ENCODE measurements around the gene CDC42EP2. TPM values are rescaled to one million over a fixed set of nuclear protein-coding genes. Genes with fewer than 3 reads are reported as not detected.

The CDC42EP2 gene, protein sequence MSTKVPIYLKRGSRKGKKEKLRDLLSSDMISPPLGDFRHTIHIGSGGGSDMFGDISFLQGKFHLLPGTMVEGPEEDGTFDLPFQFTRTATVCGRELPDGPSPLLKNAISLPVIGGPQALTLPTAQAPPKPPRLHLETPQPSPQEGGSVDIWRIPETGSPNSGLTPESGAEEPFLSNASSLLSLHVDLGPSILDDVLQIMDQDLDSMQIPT
- total RNA-seq: 10 to 100 TPM in 2 of 4 donors, 1 to 10 TPM in 2; 9.1 to 21.2 (median 10.7) TPM
- 12.2 TPM for polyA plus RNA-seq
- long read RNA-seq, donor 1, transcript CDC42EP2-201 (2 exons, 2,023 nt): major isoform, 13 of 28 reads
- long read RNA-seq, donor 1, partial matches to known transcripts: 0 of 28 reads
- long read RNA-seq, donor 1, other reads (novel, unspliced or antisense): 15 of 28 reads
- long read RNA-seq, donor 2, transcript CDC42EP2-201 (2 exons, 2,023 nt): major isoform, 14 of 18 reads
- long read RNA-seq, donor 2, partial matches to known transcripts: 0 of 18 reads
- long read RNA-seq, donor 2, other reads (novel, unspliced or antisense): 4 of 18 reads
- long read RNA-seq, donor 3, transcript CDC42EP2-201 (2 exons, 2,023 nt): major isoform, 33 of 59 reads
- long read RNA-seq, donor 3, partial matches to known transcripts: 25 of 59 reads
- long read RNA-seq, donor 3, other reads (novel, unspliced or antisense): 1 of 59 reads
- long read RNA-seq, donor 4, transcript CDC42EP2-201 (2 exons, 2,023 nt): major isoform, 13 of 16 reads
- long read RNA-seq, donor 4, partial matches to known transcripts: 3 of 16 reads
- long read RNA-seq, donor 4, other reads (novel, unspliced or antisense): 0 of 16 reads

DNA sequence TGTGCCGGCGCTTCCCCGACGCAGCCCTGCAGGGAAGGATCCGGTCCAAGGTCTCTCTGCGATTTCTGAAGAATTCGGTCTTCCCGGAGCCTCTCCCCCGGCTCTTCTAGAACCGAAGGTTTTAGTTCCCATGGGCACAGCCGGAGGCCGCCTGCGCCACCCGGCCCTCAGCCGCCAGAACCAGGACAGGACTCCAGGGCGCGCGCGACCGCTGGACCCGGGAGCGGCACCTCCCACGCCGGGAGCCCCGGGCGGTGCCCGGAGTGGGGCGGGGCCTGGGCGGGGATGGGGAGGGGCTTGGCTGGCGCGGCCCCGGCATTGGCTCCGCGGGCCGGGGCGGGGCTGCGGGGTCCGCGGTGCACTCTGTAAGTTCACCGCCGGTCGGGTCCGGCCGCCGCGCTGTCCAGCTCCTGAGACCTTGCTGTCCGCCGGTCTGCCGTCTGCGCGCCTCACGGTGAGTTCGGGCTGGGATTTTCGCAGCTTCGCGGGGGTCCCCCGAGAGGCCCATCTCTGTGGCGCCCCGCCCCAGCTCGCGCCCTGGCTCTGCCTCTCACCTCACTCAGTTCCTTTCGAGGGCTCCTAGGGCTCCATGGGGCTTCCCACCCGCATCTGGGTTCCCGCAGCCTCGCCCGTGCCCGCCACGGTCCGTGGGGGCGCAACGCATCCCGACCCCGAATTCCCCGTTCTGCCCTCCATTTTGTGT, at the start of gene CDC42EP2:
CDC42EP2 (plus strand) TSS at position 366 of the 703 bp plus-strand sequence. CDS start 6,033 bp downstream, outside the sequence.
- no peaks in the 10 kb centered on the region for H3K27me3 ChIP-seq (ENCODE audit: control insufficient read depth, insufficient read depth)
- DNase-seq (peak; percentile 91 to 96 (median 96)), ATAC-seq (peak; percentile 91 to 95)
- peak within 1 kb of the TSS; percentile 84 for H3K27ac ChIP-seq (ENCODE audit: low read length)
- under 1% methylated on average over 74 of the region's 74 CpGs for WGBS
- peaks cover 10% of the 10 kb centered on the region for H3K4me1 ChIP-seq (ENCODE audit: control insufficient read depth, insufficient read depth, low read length)
- intact Hi-C loops (cut with DNase I): loop anchor here (1.0 to 5.0 kb wide), 4 partner anchors 37 to 40 kb away; no protein-coding TSS in a partner anchor
- H3K9me3 ChIP-seq (ENCODE audit: control insufficient read depth, low read length): no peaks in the 10 kb centered on the region
- H3K4me3 ChIP-seq (ENCODE audit: low read length): peak within 1 kb of the TSS; percentile 84

DNA sequence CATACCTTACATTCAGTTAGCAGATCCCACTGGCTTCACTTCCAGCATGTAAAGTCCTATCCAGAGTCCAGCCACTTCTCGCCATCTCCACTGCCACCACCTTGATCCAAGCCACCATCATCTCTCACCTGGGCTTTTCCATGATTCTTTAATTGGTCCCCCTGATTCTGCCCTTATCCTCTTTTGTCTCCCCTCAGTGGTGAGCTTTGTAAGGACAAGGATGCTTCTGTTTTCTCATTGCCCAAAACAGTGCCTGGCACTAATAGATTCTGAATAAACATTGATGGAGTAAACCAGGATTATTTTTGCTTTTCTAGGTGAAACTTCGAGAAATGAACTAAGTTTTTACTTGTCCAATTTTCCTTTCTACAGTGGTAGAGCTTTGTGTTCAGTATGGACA, 48.5 kb upstream of the CDC42EP2 start:
- Histone ChIP-seq H3K9me3 (ENCODE audit: control insufficient read depth, low read length) (no peaks in the 10 kb centered on the region), H3K4me1 (ENCODE audit: control insufficient read depth, insufficient read depth, low read length) (peaks cover 2% of the 10 kb centered on the region), H3K4me3 (ENCODE audit: low read length) (no peak overlapping the region), H3K27me3 (ENCODE audit: control insufficient read depth, insufficient read depth) (no peaks in the 10 kb centered on the region), H3K27ac (ENCODE audit: low read length) (no peak overlapping the region)
- WGBS: 95% methylated on average over 2 of the region's 2 CpGs
- intact Hi-C loops (cut with DNase I): no loop called here
- DNase-seq (no peak), ATAC-seq (no peak)

DNA sequence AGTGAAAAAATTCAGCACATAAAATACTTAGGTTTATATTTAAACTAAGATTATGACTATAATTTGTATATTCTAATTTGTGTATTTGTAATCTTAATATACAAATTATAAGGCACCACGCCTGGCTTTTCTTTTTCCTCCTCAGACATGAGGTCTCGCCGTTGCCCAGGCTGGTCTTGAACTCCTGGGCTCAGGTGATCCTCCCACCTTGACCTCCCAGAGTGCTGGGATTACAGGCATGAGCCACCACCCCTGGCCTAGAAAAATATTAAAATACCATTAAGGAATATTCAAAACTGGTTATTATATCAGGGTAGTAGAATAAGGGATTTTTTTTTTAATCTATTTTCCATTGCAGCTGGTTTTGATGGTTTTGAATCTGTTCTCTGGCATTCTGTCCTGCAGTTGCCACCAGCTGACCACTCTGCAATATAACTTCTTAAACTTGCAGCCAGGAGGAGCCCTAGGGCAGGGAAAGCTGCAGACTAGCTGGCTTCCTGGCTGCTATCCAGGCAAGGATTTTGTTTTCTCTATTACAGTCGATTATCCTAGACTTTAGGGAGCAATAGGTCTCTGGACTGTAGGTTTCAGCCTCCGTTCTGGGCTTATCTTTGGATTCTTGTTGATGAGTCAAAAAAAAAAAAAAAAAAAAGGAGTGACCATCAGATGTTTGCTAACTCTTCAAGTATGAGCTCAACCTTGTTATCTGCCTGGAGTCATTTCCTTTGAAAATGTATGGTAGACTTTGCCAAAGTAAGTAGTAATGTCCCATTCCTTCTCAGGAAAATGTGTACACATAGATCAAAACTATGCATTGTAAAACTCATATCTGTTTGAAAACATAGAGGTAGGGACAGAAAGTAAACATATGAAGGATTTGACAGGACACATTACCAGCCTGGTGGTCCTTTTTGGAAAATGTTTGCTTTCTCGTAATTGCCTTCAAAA, 39.7 kb upstream of the CDC42EP2 start:
- peak; percentile 91 to 93 for ATAC-seq
- no peaks in the 10 kb centered on the region for H3K9me3 ChIP-seq (ENCODE audit: control insufficient read depth, low read length)
- DNase-seq: peak; percentile 76 to 79 (median 78)
- no peak overlapping the region for H3K27ac ChIP-seq (ENCODE audit: low read length)
- no peaks in the 10 kb centered on the region for H3K4me1 ChIP-seq (ENCODE audit: control insufficient read depth, insufficient read depth, low read length)
- WGBS: 39% methylated on average over 6 of the region's 6 CpGs
- intact Hi-C loops (cut with DNase I): loop anchor here in 3 of 4 donors (1.0 to 5.0 kb wide), 4 partner anchors 40 to 57 kb away; partner anchors contain the start of genes CDC42EP2 (in 1 of the 3) and DPF2 (in 1 of the 3)
- H3K4me3 ChIP-seq (ENCODE audit: low read length): no peak overlapping the region
- no peaks in the 10 kb centered on the region for H3K27me3 ChIP-seq (ENCODE audit: control insufficient read depth, insufficient read depth)

DNA sequence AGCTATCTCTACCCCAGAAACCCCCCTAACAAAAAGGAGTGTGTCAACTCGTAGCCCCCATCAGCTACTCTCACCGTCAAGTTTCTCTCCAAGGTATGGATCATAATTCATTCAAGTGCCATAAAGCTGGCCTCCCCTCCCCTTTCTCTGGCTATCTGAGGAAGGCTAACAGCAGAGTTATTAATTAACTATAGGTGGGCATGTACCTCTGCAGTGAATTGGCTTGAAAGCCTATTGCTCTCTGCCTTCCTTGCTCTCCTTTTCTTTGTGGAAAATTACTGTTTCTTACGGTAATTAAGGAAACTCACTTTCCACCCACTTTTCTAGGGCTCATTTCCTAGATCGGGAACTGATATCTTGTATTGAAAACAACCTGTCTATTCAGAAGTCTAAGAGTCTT, 38.8 kb upstream of the CDC42EP2 start:
- no peak for ATAC-seq
- Histone ChIP-seq H3K4me3 (ENCODE audit: low read length) (no peak overlapping the region), H3K9me3 (ENCODE audit: control insufficient read depth, low read length) (no peaks in the 10 kb centered on the region), H3K27ac (ENCODE audit: low read length) (peak overlapping the region; percentile 23), H3K4me1 (ENCODE audit: control insufficient read depth, insufficient read depth, low read length) (no peaks in the 10 kb centered on the region), H3K27me3 (ENCODE audit: control insufficient read depth, insufficient read depth) (no peaks in the 10 kb centered on the region)
- WGBS: 69% methylated on average over 4 of the region's 4 CpGs
- intact Hi-C loops (cut with DNase I): loop anchor here in 3 of 4 donors (1.0 to 5.0 kb wide), 4 partner anchors 39 to 56 kb away; partner anchors contain the start of genes CDC42EP2 (in 1 of the 3) and DPF2 (in 1 of the 3)
- DNase-seq: no peak

DNA sequence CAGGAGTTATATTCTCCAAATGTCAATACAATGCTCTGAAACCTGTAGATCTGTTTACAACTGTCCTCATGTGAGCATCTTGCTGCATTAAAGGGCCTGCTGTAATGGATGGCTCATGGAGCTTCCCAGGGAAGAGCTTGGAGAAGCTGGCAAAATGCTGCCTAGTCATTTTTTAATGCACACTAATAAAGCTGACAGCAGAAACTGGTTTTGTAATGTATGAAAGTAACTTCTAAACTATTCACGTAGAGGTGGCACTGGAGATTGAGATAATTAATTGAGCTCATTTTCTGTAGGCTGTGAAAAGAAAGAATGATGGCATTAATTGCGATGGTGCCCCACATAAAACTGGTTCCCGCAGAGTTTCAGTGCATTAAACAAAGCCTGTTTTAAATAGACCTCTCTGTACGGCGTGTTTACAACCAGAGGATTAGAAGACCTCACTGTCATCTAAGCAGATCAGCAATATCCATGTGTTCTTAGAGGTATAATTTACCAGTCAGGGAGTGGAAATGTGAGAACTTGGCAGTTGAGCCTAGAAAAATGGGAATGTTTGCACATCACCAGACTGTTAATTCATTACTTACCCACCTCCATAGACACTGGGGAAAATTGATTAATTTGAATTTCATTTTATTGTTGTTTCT, 36.9 kb upstream of the CDC42EP2 start:
- Histone ChIP-seq H3K27me3 (ENCODE audit: control insufficient read depth, insufficient read depth) (no peaks in the 10 kb centered on the region), H3K4me3 (ENCODE audit: low read length) (no peak overlapping the region), H3K9me3 (ENCODE audit: control insufficient read depth, low read length) (no peaks in the 10 kb centered on the region), H3K27ac (ENCODE audit: low read length) (no peak overlapping the region), H3K4me1 (ENCODE audit: control insufficient read depth, insufficient read depth, low read length) (no peaks in the 10 kb centered on the region)
- 92% methylated on average over 5 of the region's 5 CpGs for WGBS
- intact Hi-C loops (cut with DNase I): loop anchor here in 3 of 4 donors (1.0 to 5.0 kb wide), 3 partner anchors 38 to 55 kb away; partner anchors contain the start of gene DPF2 (in 1 of the 3)
- ATAC-seq: no peak
- DNase-seq: no peak

DNA sequence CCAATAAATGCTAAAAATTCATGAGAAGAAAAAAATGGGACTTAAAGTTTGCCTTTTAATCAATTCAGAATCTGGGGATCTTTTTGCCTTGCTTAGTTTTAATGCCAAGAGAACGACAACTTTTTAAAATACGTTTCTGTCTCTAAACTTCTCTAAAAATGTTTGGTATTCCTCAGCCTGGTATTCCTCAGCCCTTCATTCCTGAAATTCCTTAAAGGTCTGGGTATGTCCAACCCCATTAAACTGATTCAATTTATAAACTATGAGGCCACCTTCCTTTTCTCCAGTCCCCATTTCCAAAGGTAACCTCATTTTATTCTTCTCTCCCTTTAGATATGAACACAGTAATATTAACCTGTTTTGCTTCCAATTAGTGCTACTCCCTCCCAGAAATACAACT, 36.3 kb upstream of the CDC42EP2 start:
- Histone ChIP-seq H3K9me3 (ENCODE audit: control insufficient read depth, low read length) (no peaks in the 10 kb centered on the region), H3K4me3 (ENCODE audit: low read length) (no peak overlapping the region), H3K27ac (ENCODE audit: low read length) (no peak overlapping the region), H3K4me1 (ENCODE audit: control insufficient read depth, insufficient read depth, low read length) (no peaks in the 10 kb centered on the region), H3K27me3 (ENCODE audit: control insufficient read depth, insufficient read depth) (no peaks in the 10 kb centered on the region)
- no peak for DNase-seq
- 84% methylated on average over 2 of the region's 2 CpGs for WGBS
- ATAC-seq: no peak
- intact Hi-C loops (cut with DNase I): loop anchor here in 2 of 4 donors (5.0 kb wide), 2 partner anchors 39 to 54 kb away; partner anchors contain the start of gene DPF2 (in 1 of the 2)

DNA sequence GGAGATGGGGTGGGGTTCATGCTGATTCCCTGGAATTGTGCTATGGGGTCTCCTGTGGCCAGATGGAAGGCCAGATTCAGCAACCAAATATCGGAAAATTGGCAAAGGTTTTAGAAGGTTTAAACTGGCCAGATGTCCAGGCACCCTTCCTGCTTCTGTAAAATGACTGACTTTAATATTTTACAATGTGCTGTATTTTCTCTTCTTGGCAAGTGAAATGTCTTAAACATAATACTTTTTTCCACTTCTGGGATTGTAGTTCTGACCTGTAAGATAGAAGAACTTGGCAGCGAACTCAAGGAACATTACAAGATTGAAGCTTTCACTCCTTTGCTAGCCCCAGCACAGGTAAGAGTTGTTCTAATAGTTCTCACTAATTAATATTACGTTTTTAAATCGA, 35.4 kb upstream of the CDC42EP2 start:
- 82% methylated on average over 4 of the region's 4 CpGs for WGBS
- intact Hi-C loops (cut with DNase I): loop anchor here in 2 of 4 donors (5.0 kb wide), 2 partner anchors 38 to 53 kb away; partner anchors contain the start of gene DPF2 (in 1 of the 2)

DNA sequence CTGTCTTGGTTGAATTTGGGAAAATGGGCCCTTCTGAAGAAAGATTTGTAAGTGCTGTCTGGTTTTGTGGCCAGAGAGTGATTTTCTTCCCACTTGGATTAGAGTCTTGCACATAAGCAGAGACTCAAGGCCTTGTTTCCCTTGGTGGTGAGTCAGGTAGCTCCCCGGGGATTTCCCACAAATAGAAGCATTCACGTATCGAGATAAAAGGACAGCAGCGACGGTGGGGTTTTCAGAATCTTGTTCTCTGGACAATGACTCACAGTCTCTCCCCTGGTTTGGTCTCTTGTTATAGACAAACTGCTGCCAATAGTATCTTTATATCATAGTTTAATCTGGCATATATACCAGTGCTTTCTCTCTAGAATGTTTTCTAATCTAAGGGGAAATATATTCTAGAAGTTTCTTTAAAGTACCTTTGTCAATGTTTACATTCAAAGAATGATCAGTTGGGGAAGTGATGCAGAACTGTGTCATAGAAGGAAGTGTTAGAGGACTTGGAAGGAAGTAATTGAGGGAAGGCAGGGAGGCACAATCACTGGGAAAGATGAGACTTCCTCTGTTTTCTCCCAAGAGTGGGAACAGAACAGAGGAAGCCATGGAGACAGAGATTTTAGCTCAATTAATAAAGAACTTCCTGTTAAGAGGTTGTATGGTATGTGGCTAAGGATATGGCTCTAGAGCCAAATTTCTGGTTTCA, 34.8 kb upstream of the CDC42EP2 start:
- peak in 1 of 2 donors; percentile 45 for ATAC-seq
- Histone ChIP-seq H3K27me3 (ENCODE audit: control insufficient read depth, insufficient read depth) (no peaks in the 10 kb centered on the region), H3K9me3 (ENCODE audit: control insufficient read depth, low read length) (no peaks in the 10 kb centered on the region), H3K27ac (ENCODE audit: low read length) (no peak overlapping the region), H3K4me1 (ENCODE audit: control insufficient read depth, insufficient read depth, low read length) (no peaks in the 10 kb centered on the region), H3K4me3 (ENCODE audit: low read length) (no peak overlapping the region)
- DNase-seq: peak in 1 of 3 donors; percentile 62
- 27% methylated on average over 5 of the region's 5 CpGs for WGBS
- intact Hi-C loops (cut with DNase I): loop anchor here in 2 of 4 donors (5.0 kb wide), 2 partner anchors 37 to 52 kb away; partner anchors contain the start of gene DPF2 (in 1 of the 2)

More for the DNA sequence above, 35.4 kb upstream of the CDC42EP2 start:
- Histone ChIP-seq H3K9me3 (ENCODE audit: control insufficient read depth, low read length) (no peaks in the 10 kb centered on the region), H3K27me3 (ENCODE audit: control insufficient read depth, insufficient read depth) (no peaks in the 10 kb centered on the region), H3K4me1 (ENCODE audit: control insufficient read depth, insufficient read depth, low read length) (no peaks in the 10 kb centered on the region), H3K4me3 (ENCODE audit: low read length) (no peak overlapping the region), H3K27ac (ENCODE audit: low read length) (no peak overlapping the region)
- no peak for DNase-seq
- ATAC-seq: no peak

DNA sequence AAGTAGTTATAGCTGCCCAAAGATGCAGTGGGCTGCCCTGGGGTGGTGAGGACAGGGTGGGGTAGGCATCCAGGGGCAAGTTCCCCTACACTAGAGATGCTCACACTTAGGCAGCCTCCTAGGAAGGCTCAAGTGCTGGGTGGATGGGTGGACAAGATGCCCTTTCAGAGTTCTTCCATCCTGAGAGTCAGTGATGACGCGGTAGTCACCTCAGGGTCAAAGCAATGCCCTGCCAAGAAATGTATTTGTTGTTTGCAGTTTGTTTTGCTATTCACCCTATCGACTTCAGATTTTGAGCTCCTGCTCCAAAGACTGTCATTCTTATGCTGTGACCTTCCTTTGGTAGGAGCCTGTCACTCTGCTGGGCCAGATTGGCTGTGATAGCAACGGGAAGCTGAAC, 34.0 kb upstream of the CDC42EP2 start:
- intact Hi-C loops (cut with DNase I): no loop called here
- ATAC-seq: peak in 1 of 2 donors; percentile 5
- 81% methylated on average over 4 of the region's 4 CpGs for WGBS
- no peaks in the 10 kb centered on the region for H3K27me3 ChIP-seq (ENCODE audit: control insufficient read depth, insufficient read depth)
- no peak overlapping the region for H3K27ac ChIP-seq (ENCODE audit: low read length)
- H3K4me3 ChIP-seq (ENCODE audit: low read length): no peak overlapping the region
- H3K4me1 ChIP-seq (ENCODE audit: control insufficient read depth, insufficient read depth, low read length): no peaks in the 10 kb centered on the region
- H3K9me3 ChIP-seq (ENCODE audit: control insufficient read depth, low read length): no peaks in the 10 kb centered on the region
- no peak for DNase-seq
